ENCODE measurements around the gene RASL10B. TPM values are rescaled to one million over a fixed set of nuclear protein-coding genes. Genes with fewer than 3 reads are reported as not detected.

RASL10B gene
- total RNA-seq, 6 experiments from 2014 or later, result 0.31 to 2.8 (median 2.3) TPM

GRCh38 chr17:35730400-35731005, 936 bp upstream of the RASL10B start:
- Histone ChIP-seq H3K27me3 (no peaks in the 10 kb centered on the region), H3K27ac (no peak overlapping the region), H3K9me3 (no peaks in the 10 kb centered on the region), H3K36me3 (no peaks in the 10 kb centered on the region), H3K4me3 (no peak overlapping the region), H3K4me1 (peaks cover 0 to 4% (median 0%) of the 10 kb centered on the region in 4 donors)
- DNase-seq, result no peak
- TF ChIP-seq CTCF (IDR thresholded peaks at IDR 0.05), result no peak
- no peak for TF ChIP-seq POLR2A (IDR thresholded peaks at IDR 0.05)
- no peak for ATAC-seq
- intact Hi-C loops (cut with DNase I), result no loop called here
- WGBS (ENCODE audit: insufficient coverage, low coverage, low lambda C conversion rate, missing lambda C conversion rate), result 80% methylated on average over 10 of the region's 10 CpGs

DNA sequence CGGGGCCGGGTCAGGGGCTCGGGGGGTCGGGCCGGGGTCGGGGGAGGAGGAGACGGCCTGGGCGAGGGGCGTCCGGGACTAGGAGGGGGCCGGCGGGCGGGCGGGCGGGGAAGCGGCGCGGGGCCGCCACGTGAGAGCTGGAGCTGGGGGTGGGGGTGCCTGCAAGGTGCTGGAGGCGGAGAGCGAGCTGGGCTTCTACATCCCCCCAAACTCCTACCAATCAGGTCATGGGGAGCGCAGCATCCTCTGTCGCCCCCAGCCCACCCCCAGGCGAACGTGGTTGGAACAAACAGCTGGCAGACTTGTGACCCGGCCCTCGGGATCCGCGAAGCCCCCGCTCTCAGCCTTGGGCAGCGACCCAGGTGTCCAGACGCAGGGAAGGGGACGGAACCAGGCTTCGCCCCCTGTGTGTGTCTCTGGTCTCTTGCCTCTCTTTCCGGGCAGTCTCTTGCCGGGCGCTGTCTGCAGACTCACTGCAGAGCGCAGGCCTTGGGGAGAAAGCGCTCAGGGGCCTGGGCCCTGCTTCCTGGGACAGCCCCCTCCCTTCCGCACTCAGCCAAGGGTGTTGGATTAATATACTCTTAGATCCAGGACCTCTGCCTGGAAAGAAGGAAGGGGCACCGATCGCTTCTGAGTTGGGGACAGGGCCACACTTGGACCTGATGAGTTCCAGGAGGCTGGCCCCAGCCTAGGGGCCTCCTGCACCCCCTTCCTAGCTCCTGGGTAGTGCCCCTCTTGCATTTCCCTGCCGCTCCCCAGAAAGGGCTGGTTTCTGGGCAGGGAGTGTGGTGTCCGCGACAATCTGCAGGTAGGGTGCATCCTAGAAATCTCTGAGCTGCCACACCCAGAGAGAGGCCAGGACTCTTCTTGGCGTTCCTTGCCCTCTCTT, 722 bp downstream of the RASL10B start:
- 61% methylated on average over 11 of the region's 47 CpGs for WGBS (ENCODE audit: insufficient coverage, low coverage, low lambda C conversion rate, missing lambda C conversion rate)
- peak overlapping the region; percentile 17 to 68 (median 62) for H3K4me3 ChIP-seq
- DNase-seq (peak in 1 of 3 donors; percentile 31), ATAC-seq (peak in 3 of 4 donors; percentile 4 to 20 (median 14))
- H3K9me3 ChIP-seq, result no peaks in the 10 kb centered on the region
- intact Hi-C loops (cut with DNase I), result no loop called here
- TF ChIP-seq POLR2A (IDR thresholded peaks at IDR 0.05), result no peak
- TF ChIP-seq CTCF (IDR thresholded peaks at IDR 0.05), result no peak
- H3K27me3 ChIP-seq, result no peaks in the 10 kb centered on the region
- no peak overlapping the region for H3K27ac ChIP-seq
- H3K4me1 ChIP-seq, result peaks cover 0 to 4% (median 0%) of the 10 kb centered on the region in 4 donors
- H3K36me3 ChIP-seq, result no peaks in the 10 kb centered on the region

- Histone ChIP-seq H3K27ac (no peak overlapping the region), H3K4me1 (peaks cover 0 to 4% (median 0%) of the 10 kb centered on the region in 4 donors), H3K36me3 (no peaks in the 10 kb centered on the region), H3K4me3 (no peak overlapping the region), H3K9me3 (no peaks in the 10 kb centered on the region), H3K27me3 (no peaks in the 10 kb centered on the region)
- DNase-seq (no peak), ATAC-seq (no peak)
- no peak for TF ChIP-seq POLR2A (IDR thresholded peaks at IDR 0.05)
- TF ChIP-seq CTCF (IDR thresholded peaks at IDR 0.05), result no peak
- WGBS (ENCODE audit: insufficient coverage, low coverage, low lambda C conversion rate, missing lambda C conversion rate), result no CpG with 5 or more reads among the region's 1 CpG
- intact Hi-C loops (cut with DNase I), result no loop called here
Observed at GRCh38 chr17:35732806-35733136, 1.3 kb downstream of the RASL10B start.

DNA sequence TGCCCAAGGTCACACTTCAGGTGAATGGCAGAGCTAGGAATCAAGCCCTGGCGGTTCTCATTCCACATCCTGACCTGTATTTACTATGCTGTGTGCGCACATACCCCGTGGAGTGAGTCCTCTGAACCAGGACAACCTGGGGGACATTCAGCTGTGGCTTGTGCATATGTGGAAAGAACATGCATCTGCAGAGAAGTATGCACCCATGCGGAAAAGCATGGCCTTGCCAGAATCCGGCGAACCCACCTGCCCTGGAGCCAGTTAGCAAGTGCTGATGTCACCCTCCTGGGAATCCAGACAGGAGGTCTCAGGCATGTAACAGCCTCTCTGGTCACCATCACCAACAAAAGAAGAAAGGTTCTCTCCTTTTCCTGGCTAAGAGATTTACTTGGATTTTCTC, 1.9 kb downstream of the RASL10B start:
- H3K36me3 ChIP-seq, result no peaks in the 10 kb centered on the region
- TF ChIP-seq CTCF (IDR thresholded peaks at IDR 0.05), result no peak
- no peak for TF ChIP-seq POLR2A (IDR thresholded peaks at IDR 0.05)
- H3K4me3 ChIP-seq, result no peak overlapping the region
- DNase-seq (peak in 1 of 3 donors; percentile 14), ATAC-seq (no peak)
- H3K27ac ChIP-seq, result no peak overlapping the region
- H3K4me1 ChIP-seq, result peaks cover 0 to 4% (median 0%) of the 10 kb centered on the region in 4 donors
- WGBS (ENCODE audit: insufficient coverage, low coverage, low lambda C conversion rate, missing lambda C conversion rate), result 100% methylated on average over 3 of the region's 6 CpGs
- H3K27me3 ChIP-seq, result no peaks in the 10 kb centered on the region
- intact Hi-C loops (cut with DNase I), result no loop called here
- no peaks in the 10 kb centered on the region for H3K9me3 ChIP-seq
